ENCODE results near the gene TOM1L1. TPM values are rescaled to one million over a fixed set of nuclear protein-coding genes. Genes with fewer than 3 reads are reported as not detected.

Gene TOM1L1
- total RNA-seq, 1 experiment from 2014 or later = 48.1 TPM

GRCh38 chr17:54916721-54917120, 16.1 kb downstream of the TOM1L1 start:
- intact Hi-C loops (cut with micrococcal nuclease) = no loop called here

GRCh38 chr17:54919425-54919824, 18.8 kb downstream of the TOM1L1 start:
- CTCF ChIA-PET = no interaction called here
- Histone ChIP-seq H4K20me1 (ENCODE audit: low read length) (no peaks in the 10 kb centered on the region), H3F3A (ENCODE audit: low read length, unreplicated experiment) (no peaks in the 10 kb centered on the region), H3K9me2 (replicated peaks; ENCODE audit: low read length) (no peaks in the 10 kb centered on the region), H3K4me1 (ENCODE audit: insufficient read depth, low read length) (no peaks in the 10 kb centered on the region), H3K9ac (ENCODE audit: low read length) (no peak overlapping the region), H3K4me3 (ENCODE audit: low read length) (no peak overlapping the region), H3K27me3 (ENCODE audit: low read length) (no peaks in the 10 kb centered on the region), H3K4me2 (ENCODE audit: low read length) (no peak overlapping the region), H3K9me3 (ENCODE audit: low read length) (no peaks in the 10 kb centered on the region), H3K36me3 (ENCODE audit: low read depth, low read length) (peaks cover 56% of the 10 kb centered on the region), H3K79me2 (ENCODE audit: low read length) (no peaks in the 10 kb centered on the region), H2AFZ (ENCODE audit: low read length) (no peak overlapping the region), H3K27ac (ENCODE audit: low read length) (no peak overlapping the region)
- BruUV-seq (replicated peaks) = no TSS peak
- ATAC-seq = no peak
- POLR2A ChIA-PET (ENCODE audit: unreplicated experiment) = no interaction called here
- intact Hi-C loops (cut with micrococcal nuclease) = no loop called here
- no peak for DNase-seq
- TF ChIP-seq EZH2 (IDR thresholded peaks at IDR 0.05; ENCODE audit: low read length, unreplicated experiment) (no peak), EZH2phosphoT487 (IDR thresholded peaks at IDR 0.05; ENCODE audit: borderline replicate concordance, low read length) (no peak), CTCF (conservative IDR thresholded peaks at IDR 0.05; ENCODE audit: low read depth, low read length) (no peak)

More at GRCh38 chr17:54916721-54917120, 16.1 kb downstream of the TOM1L1 start:
- Histone ChIP-seq H3K9ac (ENCODE audit: low read length) (no peak overlapping the region), H4K20me1 (ENCODE audit: low read length) (no peaks in the 10 kb centered on the region), H2AFZ (ENCODE audit: low read length) (no peak overlapping the region), H3K4me2 (ENCODE audit: low read length) (no peak overlapping the region), H3K4me1 (ENCODE audit: insufficient read depth, low read length) (no peaks in the 10 kb centered on the region), H3K27ac (ENCODE audit: low read length) (no peak overlapping the region), H3F3A (ENCODE audit: low read length, unreplicated experiment) (no peaks in the 10 kb centered on the region), H3K9me3 (ENCODE audit: low read length) (no peaks in the 10 kb centered on the region), H3K9me2 (replicated peaks; ENCODE audit: low read length) (no peaks in the 10 kb centered on the region), H3K4me3 (ENCODE audit: low read length) (no peak overlapping the region), H3K27me3 (ENCODE audit: low read length) (no peaks in the 10 kb centered on the region), H3K79me2 (ENCODE audit: low read length) (no peaks in the 10 kb centered on the region), H3K36me3 (ENCODE audit: low read depth, low read length) (peaks cover 74% of the 10 kb centered on the region)
- DNase-seq (no peak), ATAC-seq (no peak)
- CTCF ChIA-PET = no interaction called here
- POLR2A ChIA-PET (ENCODE audit: unreplicated experiment) = no interaction called here
- BruUV-seq (replicated peaks) = no TSS peak
- no peak for TF ChIP-seq CTCF (conservative IDR thresholded peaks at IDR 0.05; ENCODE audit: low read depth, low read length)
- TF ChIP-seq EZH2 (IDR thresholded peaks at IDR 0.05; ENCODE audit: low read length, unreplicated experiment) = no peak

- H2AFZ ChIP-seq (ENCODE audit: low read length) = no peak overlapping the region
- DNase-seq (no peak), ATAC-seq (no peak)
- no peaks in the 10 kb centered on the region for H3K4me1 ChIP-seq (ENCODE audit: insufficient read depth, low read length)
- CTCF ChIA-PET = no interaction called here
- peaks cover 42% of the 10 kb centered on the region for H3K36me3 ChIP-seq (ENCODE audit: low read depth, low read length)
- BruUV-seq (replicated peaks) = no TSS peak
- TF ChIP-seq EZH2 (IDR thresholded peaks at IDR 0.05; ENCODE audit: low read length, unreplicated experiment) (no peak), EZH2phosphoT487 (IDR thresholded peaks at IDR 0.05; ENCODE audit: borderline replicate concordance, low read length) (no peak), CTCF (conservative IDR thresholded peaks at IDR 0.05; ENCODE audit: low read depth, low read length) (no peak)
- H3F3A ChIP-seq (ENCODE audit: low read length, unreplicated experiment) = no peaks in the 10 kb centered on the region
- no peak overlapping the region for H3K27ac ChIP-seq (ENCODE audit: low read length)
- H3K27me3 ChIP-seq (ENCODE audit: low read length) = no peaks in the 10 kb centered on the region
- no peaks in the 10 kb centered on the region for H3K9me3 ChIP-seq (ENCODE audit: low read length)
- H3K4me3 ChIP-seq (ENCODE audit: low read length) = no peak overlapping the region
- no peaks in the 10 kb centered on the region for H4K20me1 ChIP-seq (ENCODE audit: low read length)
- no peak overlapping the region for H3K4me2 ChIP-seq (ENCODE audit: low read length)
- no peaks in the 10 kb centered on the region for H3K79me2 ChIP-seq (ENCODE audit: low read length)
- H3K9me2 ChIP-seq (replicated peaks; ENCODE audit: low read length) = no peaks in the 10 kb centered on the region
- intact Hi-C loops (cut with micrococcal nuclease) = no loop called here
- POLR2A ChIA-PET (ENCODE audit: unreplicated experiment) = no interaction called here
- H3K9ac ChIP-seq (ENCODE audit: low read length) = no peak overlapping the region
Measured at GRCh38 chr17:54920819-54921218, 20.2 kb downstream of the TOM1L1 start.

Data from PC-3 (cell line).